HG02588 (cell line): Measurements from ENCODE around the gene PRMT1.

Experiments
- ATAC-seq: cut with Tn5 transposase; IDR thresholded peaks from one replicate; pipeline ENCODE4 v1.9.1; 2021; ENCODE audit warnings: mild to moderate bottlenecking, moderate library complexity; ENCODE audit not compliant: unreplicated experiment

Gene PRMT1

GRCh38 chr19:49667473-49667872, 9.6 kb upstream of the PRMT1 start:
- ATAC-seq: no peak

GRCh38 chr19:49669516-49669915, 7.6 kb upstream of the PRMT1 start:
- ATAC-seq: no peak

- ATAC-seq: no peak
Observed at GRCh38 chr19:49672131-49672919, 4.7 kb upstream of the PRMT1 start.

- ATAC-seq: peak; percentile 19
Observed at GRCh38 chr19:49676136-49676783, 811 bp upstream of the PRMT1 start.

GRCh38 chr19:49676784-49677230, 264 bp upstream of the PRMT1 start:
- ATAC-seq: peak; percentile 60

GRCh38 chr19:49677901-49678674, 1.0 kb downstream of the PRMT1 start:
- no peak for ATAC-seq

- no peak for ATAC-seq
Observed at GRCh38 chr19:49678985-49679770, 2.1 kb downstream of the PRMT1 start.

- no peak for ATAC-seq
Observed at GRCh38 chr19:49679771-49680413, 2.8 kb downstream of the PRMT1 start.

- ATAC-seq: no peak
Observed at GRCh38 chr19:49680421-49681351, 3.6 kb downstream of the PRMT1 start.

GRCh38 chr19:49681830-49682229, 4.8 kb downstream of the PRMT1 start:
- ATAC-seq: no peak

GRCh38 chr19:49682274-49682673, 5.2 kb downstream of the PRMT1 start:
- no peak for ATAC-seq

GRCh38 chr19:49683814-49684250, 6.8 kb downstream of the PRMT1 start:
- ATAC-seq: no peak

- ATAC-seq: no peak
Observed at GRCh38 chr19:49684251-49684982, 7.3 kb downstream of the PRMT1 start.

GRCh38 chr19:49684983-49685553, 8.0 kb downstream of the PRMT1 start:
- no peak for ATAC-seq

GRCh38 chr19:49685845-49686332, 8.8 kb downstream of the PRMT1 start:
- ATAC-seq: no peak

GRCh38 chr19:49686503-49687088, 9.5 kb downstream of the PRMT1 start:
- no peak for ATAC-seq

GRCh38 chr19:49687150-49687549, 10.1 kb downstream of the PRMT1 start:
- no peak for ATAC-seq
